ENCODE measurements around the gene SCP2D1.

- TF ChIP-seq CTCF (IDR thresholded peaks at IDR 0.05) (no peak), POLR2A (IDR thresholded peaks at IDR 0.05) (no peak)
Observed at GRCh38 chr20:18811186-18811585, 2.4 kb upstream of the SCP2D1 start.

Measured in Peyer's patch (tissue), 4 donors.